Measurements from ENCODE around the gene TMEM14A. TPM values are rescaled to one million over a fixed set of nuclear protein-coding genes. Genes with fewer than 3 reads are reported as not detected.

The TMEM14A gene
- polyA plus RNA-seq, 4 donors, result 51.2 to 56.4 (median 55.9) TPM

DNA sequence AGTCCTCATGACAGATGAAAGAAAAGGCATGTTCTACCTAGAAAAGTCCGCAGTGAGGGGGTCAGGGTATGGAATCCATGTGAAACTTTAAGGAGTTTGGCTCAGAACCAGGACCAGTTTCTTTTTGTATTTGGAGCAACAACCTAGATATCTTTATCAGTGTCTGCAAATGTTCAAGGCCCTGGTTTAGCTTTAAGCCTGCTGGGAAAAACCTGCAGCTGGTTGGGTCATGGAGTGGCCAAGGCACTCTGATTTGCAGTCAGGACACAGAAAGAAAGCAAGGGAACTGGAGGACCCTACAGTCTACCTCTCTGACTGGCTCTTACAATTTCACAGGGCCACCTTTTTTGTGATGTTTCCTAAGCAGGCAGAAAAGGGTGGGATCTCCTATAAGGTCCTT lies 58.7 kb downstream of the TMEM14A start:
- DNase-seq (ENCODE audit: low read depth in 4 of 4, low spot score in 3 of 4), result no peak

GRCh38 chr6:52731719-52732118 lies 60.8 kb downstream of the TMEM14A start:
- no peak for DNase-seq (ENCODE audit: low read depth in 4 of 4, low spot score in 3 of 4)

- no peak for DNase-seq (ENCODE audit: low read depth in 4 of 4, low spot score in 3 of 4)
Observed at GRCh38 chr6:52733172-52733571, 62.3 kb downstream of the TMEM14A start.

DNA sequence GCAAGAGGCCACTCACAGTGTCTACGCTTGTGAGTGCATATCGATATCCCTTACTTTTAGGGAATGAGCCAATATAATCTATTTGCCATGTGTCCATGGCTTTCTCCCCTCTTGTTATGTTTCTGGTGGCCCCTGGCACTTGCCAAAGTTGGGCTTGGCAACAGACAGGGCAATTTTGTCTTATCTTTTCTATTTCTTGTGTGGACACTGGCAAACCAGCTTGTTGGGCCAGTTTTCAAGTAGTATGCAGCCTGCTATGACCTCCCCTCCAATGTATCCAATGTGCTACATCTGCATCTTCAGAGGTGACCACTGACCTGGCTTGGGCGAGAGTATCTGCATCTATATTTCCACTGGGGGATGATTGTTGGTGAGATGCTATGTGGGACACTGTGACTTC lies 63.2 kb downstream of the TMEM14A start:
- no peak for DNase-seq (ENCODE audit: low read depth in 4 of 4, low spot score in 3 of 4)

GRCh38 chr6:52735071-52735470 lies 64.2 kb downstream of the TMEM14A start:
- DNase-seq (ENCODE audit: low read depth in 4 of 4, low spot score in 3 of 4), result no peak

- DNase-seq (ENCODE audit: low read depth in 4 of 4, low spot score in 3 of 4), result no peak
Observed at GRCh38 chr6:52736145-52736544, 65.2 kb downstream of the TMEM14A start.

Other genes with a start within 250 kb of the TMEM14A start
- gene TRAM2, start 94.1 kb upstream of the TMEM14A start, polyA plus RNA-seq (ENCODE audit: insufficient read length in 4 of 4), result 10 to 100 TPM; 45.8 to 52.9 (median 48.1) TPM
- gene GSTA2, start 92.4 kb downstream of the TMEM14A start, polyA plus RNA-seq (ENCODE audit: insufficient read length in 4 of 4), result under 1 TPM in 2 of 4 donors, not detected in 2; 0.28 to 0.61 TPM
- 1 to 10 TPM; 1.1 to 2.4 (median 1.9) TPM for gene GSTA1, start 132.7 kb downstream of the TMEM14A start, polyA plus RNA-seq (ENCODE audit: insufficient read length in 4 of 4)
- gene GSTA5, start 169.7 kb downstream of the TMEM14A start, polyA plus RNA-seq (ENCODE audit: insufficient read length in 4 of 4), result not detected
- under 1 TPM; 0.27 to 0.56 (median 0.45) TPM for gene GSTA3, start 238.6 kb downstream of the TMEM14A start, polyA plus RNA-seq (ENCODE audit: insufficient read length in 4 of 4)